K562 (cell line): Measurements from ENCODE around the gene JAK3. TPM values are rescaled to one million over a fixed set of nuclear protein-coding genes. Genes with fewer than 3 reads are reported as not detected.
"Not testable (repeated sequence)": the region's sequence is repeated elsewhere in the genome, so short reads cannot be mapped to it uniquely, and the experiment has no call there.

Experiments used
- ATAC-seq: fragments of 200-7000 bp; cut with Tn5 transposase; 3 replicates; pipeline ENCODE4 v1.9.1; 2020; ENCODE audit warnings: moderate library complexity
- BruUV-seq: library from RNA; stranded (reverse); fragments of 400-500 nt; replicated peaks from 2 replicates; lab custom pipeline; 2021; lab: Mats Ljungman, UMichigan
- CTCF ChIA-PET: fragments of 300-600 bp; formaldehyde crosslinking; extraction: SDS; loops from one replicate; lab custom pipeline; 2021; ENCODE audit warnings: low intra/inter-chr PET ratio; lab: Yijun Ruan, JAX
- POLR2A ChIA-PET: fragments of 300-600, 350-650 bp; sonication (Branson Sonifier 250); formaldehyde crosslinking; extraction: SDS; loops from one replicate; lab custom pipeline; 2021; ENCODE audit warnings: antibody characterized with exemption, inconsistent platforms; lab: Yijun Ruan, JAX
- DNase-seq, 4 experiments: peaks; one replicate each; pipeline versions ENCODE4 v3.0.0 to v3.0.0-alpha.2; 2011 to 2018; ENCODE audit warnings: low spot score in 3 of 4, mixed read lengths in 3 of 4; ENCODE audit errors: extremely low read depth in 1 of 4
- FAIRE-seq: peaks from 2 replicates; lab custom pipeline; 2011; peaks lifted over from hg19 to GRCh38; lab: Jason Lieb, UNC
- H2AFZ ChIP-seq: 2 replicates; pipeline ENCODE4 v1.6.0; 2011; ENCODE audit warnings: low read depth, low read length, control low read depth, inconsistent platforms
- H3K27ac ChIP-seq: fragments of 200-600 bp; 3 replicates; pipeline ENCODE4 v1.8.0; 2011; ENCODE audit warnings: low read depth, mild to moderate bottlenecking, control low read depth, inconsistent platforms, low read length, moderate library complexity, mixed read lengths; ENCODE audit errors: extremely low read depth
- H3K27me3 ChIP-seq, 2 experiments: fragments of 300-600 bp in 1 of 2; 2 replicates in 1 of 2; 3 replicates in 1 of 2; pipeline versions ENCODE4 v1.6.0 to v1.8.0; 2011; ENCODE audit warnings: inconsistent platforms in 2 of 2, low read length in 2 of 2, mild to moderate bottlenecking in 1 of 2, mixed read lengths in 1 of 2, moderate library complexity in 1 of 2; ENCODE audit not compliant: control insufficient read depth in 2 of 2, insufficient read depth in 2 of 2
- H3K36me3 ChIP-seq: fragments of 300-600 bp; 3 replicates; pipeline ENCODE4 v1.8.0; 2011; ENCODE audit warnings: mild to moderate bottlenecking, low read length, inconsistent platforms; ENCODE audit not compliant: control insufficient read depth, insufficient read depth
- H3K4me1 ChIP-seq, 2 experiments: fragments of 200-600 bp in 1 of 2; replicated peaks in 1 of 2; 2 replicates in 1 of 2; 3 replicates in 1 of 2; pipeline versions ENCODE4 v1.5.1 to v1.8.0; 2011; ENCODE audit warnings: inconsistent platforms in 2 of 2, low read length in 2 of 2, mild to moderate bottlenecking in 1 of 2, mixed read lengths in 1 of 2, moderate library complexity in 1 of 2; ENCODE audit not compliant: control insufficient read depth in 2 of 2, insufficient read depth in 2 of 2
- H3K4me2 ChIP-seq: 2 replicates; pipeline ENCODE4 v1.6.1; 2011; ENCODE audit warnings: low read length, control low read depth, inconsistent platforms, mixed read lengths; ENCODE audit not compliant: insufficient read depth
- H3K4me3 ChIP-seq: fragments of 200-600 bp; sonication (generic), shearing (Covaris generic); 2 replicates; pipeline ENCODE4 v1.5.1; 2016; ENCODE audit warnings: control low read depth, inconsistent platforms
- H3K79me2 ChIP-seq: fragments of 200-600 bp; 3 replicates; pipeline ENCODE4 v1.8.0; 2011; ENCODE audit warnings: low read length, inconsistent platforms; ENCODE audit not compliant: control insufficient read depth, insufficient read depth
- H3K9ac ChIP-seq, 2 experiments: 2 replicates each; pipeline versions ENCODE4 v1.6.0 to v1.6.1; 2011; ENCODE audit warnings: low read depth in 2 of 2, low read length in 2 of 2, control low read depth in 1 of 2, inconsistent platforms in 1 of 2, mild to moderate bottlenecking in 1 of 2, mixed read lengths in 1 of 2; ENCODE audit not compliant: insufficient read depth in 1 of 2
- H3K9me1 ChIP-seq: one replicate; pipeline ENCODE4 v1.6.0; 2011; ENCODE audit warnings: inconsistent platforms, mild to moderate bottlenecking, low read length, moderate library complexity; ENCODE audit not compliant: control insufficient read depth, insufficient read depth
- H3K9me3 ChIP-seq: replicated peaks from 2 replicates; pipeline ENCODE4 v1.5.1; 2011; ENCODE audit warnings: low read depth, low read length, inconsistent platforms; ENCODE audit not compliant: control insufficient read depth, insufficient read depth
- H4K20me1 ChIP-seq: replicated peaks from 2 replicates; pipeline ENCODE4 v1.6.1; 2011; ENCODE audit warnings: low read length, inconsistent platforms, mixed read lengths; ENCODE audit not compliant: control insufficient read depth, insufficient read depth
- BCOR ChIP-seq: fragments of 450-650 bp; IDR thresholded peaks from 2 replicates; pipeline ENCODE4 v1.6.1; 2016
- CBFA2T2 ChIP-seq: fragments of 450-650 bp; conservative IDR thresholded peaks from 2 replicates; pipeline ENCODE4 v1.6.1; 2017; ENCODE audit warnings: mild to moderate bottlenecking
- CBFA2T3 ChIP-seq: fragments of 450-650 bp; IDR thresholded peaks from 2 replicates; pipeline ENCODE4 v1.6.1; 2017
- CTBP1 ChIP-seq: fragments of 450-650 bp; IDR thresholded peaks from 2 replicates; pipeline ENCODE4 v1.6.1; 2016; ENCODE audit warnings: borderline replicate concordance
- DPF2 ChIP-seq: fragments of 450-650 bp; IDR thresholded peaks from 2 replicates; pipeline ENCODE4 v1.6.1; 2016
- HDAC2 ChIP-seq: fragments of 450-650 bp; IDR thresholded peaks from 2 replicates; pipeline ENCODE4 v1.6.1; 2016; ENCODE audit warnings: mild to moderate bottlenecking
- KDM1A ChIP-seq, 2 experiments: fragments of 450-650 bp; IDR thresholded peaks; 2 replicates each; pipeline ENCODE4 v1.6.1; 2016; ENCODE audit warnings: mild to moderate bottlenecking in 2 of 2
- SMARCA5 ChIP-seq: fragments of 450-650 bp; IDR thresholded peaks from 2 replicates; pipeline ENCODE4 v1.6.1; 2016
- ZEB2 ChIP-seq: fragments of 450-650 bp; IDR thresholded peaks from 2 replicates; pipeline ENCODE4 v1.6.1; 2016
- ZNF121 ChIP-seq: sonication (generic); formaldehyde crosslinking; conservative IDR thresholded peaks from 2 replicates; pipeline ENCODE4 v1.8.0; 2022; ENCODE audit warnings: missing genetic modification reagents
- ZNF384 ChIP-seq: IDR thresholded peaks from 2 replicates; pipeline ENCODE4 v1.6.1; 2012; ENCODE audit warnings: low read depth, low read length, improper control_type of control experiment
- WGBS: fragments of 100-300 bp; shearing (Covaris generic); methylation state at CpG from one replicate; pipeline ENCODE4 v1.1.6; 2016; ENCODE audit warnings: low coverage, mixed read lengths; ENCODE audit not compliant: insufficient coverage; ENCODE audit errors: missing lambda C conversion rate; 5-methylcytosine and 5-hydroxymethylcytosine counted together
- in situ Hi-C: fragments of 300-500 bp; cut with MboI; formaldehyde crosslinking; loops from 4 replicates; pipeline ENCODE4 v1.15.0; 2018; ENCODE audit warnings: inconsistent platforms, mixed read lengths
- intact Hi-C: fragments of 100-400 bp; cut with micrococcal nuclease; formaldehyde crosslinking; loops from 2 replicates; pipeline ENCODE4 v1.14.2; 2022
- polyA plus RNA-seq, 8 experiments: library from polyadenylated mRNA; depleted of rRNA in 4 of 8; stranded (reverse) in 5 of 8; unstranded in 3 of 8; fragments of >200 nt; fragmentation: Nextera tagmentation in 2 of 8; fragmentation: Illumina TruSeq in 1 of 8; extraction: Ambion mirVana in 2 of 8; extraction: Trizol in 1 of 8; gene quantifications; 2 replicates each; pipeline versions ENCODE4 v1.2.1 to v1.2.3, GENCODE V29; 2011 to 2014; ENCODE audit warnings: inconsistent platforms in 1 of 8, missing spikeins in 1 of 8
- total RNA-seq, 7 experiments: library from RNA; depleted of rRNA in 6 of 7; stranded (reverse); fragments of >200 nt in 6 of 7; fragmentation: Illumina TruSeq in 2 of 7; extraction: Trizol in 2 of 7; gene quantifications; 2 replicates each; pipeline versions ENCODE4 v1.2.1 to v1.2.3, GENCODE V29; 2011 to 2021; ENCODE audit warnings: low replicate concordance in 1 of 7
- TF ChIP-seq, protein P1 (sequence below), 2 experiments: fragments of 450-650 bp; IDR thresholded peaks; 2 replicates each; pipeline ENCODE4 v1.6.1; 2016

The JAK3 gene
- total and polyA plus RNA-seq, 9 of the 15 experiments (the other 6 are each of a cell fraction or from before 2014, with no cell fraction given), result 0.01 to 0.18 (median 0.07) TPM; not detected in 1

DNA sequence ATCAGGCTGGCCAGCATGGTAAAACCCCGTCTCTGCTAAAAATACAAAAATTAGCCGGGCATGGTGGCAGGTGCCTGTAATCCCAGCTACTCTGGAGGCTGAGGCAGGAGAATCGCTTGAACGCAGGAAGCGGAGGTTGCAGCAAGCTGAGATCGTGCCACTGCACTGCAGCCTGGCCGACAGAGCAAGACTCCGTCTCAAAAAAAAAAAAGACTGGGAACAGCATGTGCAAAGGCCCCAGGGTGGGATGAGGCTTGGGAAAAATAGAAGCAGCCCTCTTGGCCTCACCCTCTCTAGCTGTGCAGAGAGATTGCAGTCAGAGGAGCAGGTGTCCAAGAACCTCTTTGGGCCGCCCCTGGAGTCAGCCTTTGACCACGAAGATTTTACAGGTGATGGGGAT lies 69.9 kb downstream of the JAK3 start:
- H3K79me2 ChIP-seq, ATAC-seq, H3K4me2 ChIP-seq, H3K27me3 ChIP-seq, FAIRE-seq, BruUV-seq, H3K9ac ChIP-seq, in situ Hi-C loops, H3K27ac ChIP-seq, H2AFZ ChIP-seq, H3K9me3 ChIP-seq, H3K9me1 ChIP-seq, H3K4me3 ChIP-seq, DNase-seq, H4K20me1 ChIP-seq: not testable (repeated sequence)
- ChIA-PET CTCF (interaction anchor here (0.6 kb wide), 1 partner anchor 302 kb away, joined by 3 read pairs; no protein-coding TSS in a partner anchor), POLR2A (interaction anchor here (0.6 to 1.2 kb wide), 3 partner anchors 9 to 30 kb away, joined by 3 read pairs; no protein-coding TSS in a partner anchor)
- intact Hi-C loops, result loop anchor here (1.0 kb wide), 1 partner anchor 64 kb away; no protein-coding TSS in a partner anchor
- Histone ChIP-seq H3K4me1 (peaks cover 12 to 45% of the 10 kb centered on the region in 2 experiments), H3K36me3 (peaks cover 56% of the 10 kb centered on the region; the same call in 2 of the 3 replicates)
- TF ChIP-seq ZNF121 (CRISPR knock-in tag) (peak; percentile 83), CBFA2T3 (0 out of 2 replicates have a peak, but pooled peaks have one; percentile 32), CTBP1 (peak; percentile 58; the same call in 1 of the 2 replicates), ZEB2 (0 out of 2 replicates have a peak, but pooled peaks have one; percentile 20), BCOR (peak; percentile 72), SMARCA5 (peak; percentile 81), DPF2 (peak; percentile 38; the same call in 1 of the 2 replicates), KDM1A (IDR thresholded peaks at IDR 0.05) (peak in 1 of 2 experiments; percentile 43; a peak in 1 of 4 replicates), CBFA2T2 (0 out of 2 replicates have a peak, but pooled peaks have one; percentile 3), ZNF384 (peak; percentile 53; the same call in 1 of the 2 replicates), HDAC2 (peak; percentile 46; the same call in 1 of the 2 replicates)
- TF ChIP-seq, protein P1, sequence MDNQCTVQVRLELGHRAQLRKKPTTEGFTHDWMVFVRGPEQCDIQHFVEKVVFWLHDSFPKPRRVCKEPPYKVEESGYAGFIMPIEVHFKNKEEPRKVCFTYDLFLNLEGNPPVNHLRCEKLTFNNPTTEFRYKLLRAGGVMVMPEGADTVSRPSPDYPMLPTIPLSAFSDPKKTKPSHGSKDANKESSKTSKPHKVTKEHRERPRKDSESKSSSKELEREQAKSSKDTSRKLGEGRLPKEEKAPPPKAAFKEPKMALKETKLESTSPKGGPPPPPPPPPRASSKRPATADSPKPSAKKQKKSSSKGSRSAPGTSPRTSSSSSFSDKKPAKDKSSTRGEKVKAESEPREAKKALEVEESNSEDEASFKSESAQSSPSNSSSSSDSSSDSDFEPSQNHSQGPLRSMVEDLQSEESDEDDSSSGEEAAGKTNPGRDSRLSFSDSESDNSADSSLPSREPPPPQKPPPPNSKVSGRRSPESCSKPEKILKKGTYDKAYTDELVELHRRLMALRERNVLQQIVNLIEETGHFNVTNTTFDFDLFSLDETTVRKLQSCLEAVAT (IDR thresholded peaks at IDR 0.05), result peak in 1 of 2 experiments; percentile 38; a peak in 1 of 4 replicates
- WGBS, result 53% methylated on average over 8 of the region's 10 CpGs
